Mesothelial cell of epicardium (in vitro differentiated cells): ENCODE results near the gene ZNRD2. TPM values are rescaled to one million over a fixed set of nuclear protein-coding genes. Genes with fewer than 3 reads are reported as not detected.

Experiments
- DNase-seq, 2 experiments: peaks; one replicate each; pipeline ENCODE4 v3.0.0; 2021; ENCODE audit warnings: low spot score in 2 of 2; ENCODE audit not compliant: unreplicated experiment in 2 of 2
- H3K27ac Mint-ChIP-seq: 2 replicates; pipeline ENCODE4 v1.8.0; 2021; ENCODE audit warnings: mixed read lengths
- H3K27me3 Mint-ChIP-seq: 2 replicates; pipeline ENCODE4 v1.8.0; 2021; ENCODE audit warnings: low read depth, mixed read lengths
- H3K36me3 Mint-ChIP-seq: 2 replicates; pipeline ENCODE4 v1.8.0; 2021; ENCODE audit warnings: mixed read lengths
- H3K4me1 Mint-ChIP-seq: 2 replicates; pipeline ENCODE4 v1.8.0; 2021; ENCODE audit warnings: mixed read lengths
- H3K4me3 Mint-ChIP-seq: 2 replicates; pipeline ENCODE4 v1.8.0; 2021; ENCODE audit warnings: mild to moderate bottlenecking, moderate library complexity, mixed read lengths
- H3K9me3 Mint-ChIP-seq: 2 replicates; pipeline ENCODE4 v1.8.0; 2021; ENCODE audit warnings: mixed read lengths
- CTCF ChIP-seq: fragments of 200-600 bp; sonication (generic); IDR thresholded peaks from one replicate; pipeline ENCODE4 v1.5.0; 2021; ENCODE audit warnings: antibody characterized with exemption; ENCODE audit not compliant: unreplicated experiment
- total RNA-seq: library from RNA; stranded (reverse); gene quantifications from 3 replicates; pipeline ENCODE4 v1.2.1, GENCODE V29; 2021

The ZNRD2 gene
- total RNA-seq, 1 donor from 2014 or later = 27.4 TPM

- Mint-ChIP-seq H3K4me1 (peaks cover 15% of the 10 kb centered on the region), H3K27me3 (peaks cover 10% of the 10 kb centered on the region), H3K9me3 (no peaks in the 10 kb centered on the region), H3K36me3 (peaks cover 7% of the 10 kb centered on the region), H3K4me3 (no peak overlapping the region), H3K27ac (no peak overlapping the region)
- no peak for TF ChIP-seq CTCF
- DNase-seq = no peak
These were observed 9.9 kb downstream of the ZNRD2 start for GRCh38 chr11:65580031-65580692.

GRCh38 chr11:65580756-65581155 is 10.5 kb downstream of the ZNRD2 start:
- Mint-ChIP-seq H3K27ac (no peak overlapping the region), H3K9me3 (no peaks in the 10 kb centered on the region), H3K27me3 (peaks cover 7% of the 10 kb centered on the region), H3K4me3 (no peak overlapping the region), H3K4me1 (peaks cover 10% of the 10 kb centered on the region), H3K36me3 (peaks cover 7% of the 10 kb centered on the region)
- no peak for TF ChIP-seq CTCF
- no peak for DNase-seq

GRCh38 chr11:65581928-65582327 is 11.7 kb downstream of the ZNRD2 start:
- H3K27ac Mint-ChIP-seq = no peak overlapping the region
- H3K27me3 Mint-ChIP-seq = peaks cover 5% of the 10 kb centered on the region
- no peaks in the 10 kb centered on the region for H3K9me3 Mint-ChIP-seq
- no peak for DNase-seq
- TF ChIP-seq CTCF = no peak
- H3K4me1 Mint-ChIP-seq = peaks cover 5% of the 10 kb centered on the region
- peaks cover 7% of the 10 kb centered on the region for H3K36me3 Mint-ChIP-seq
- no peak overlapping the region for H3K4me3 Mint-ChIP-seq

- no peak for DNase-seq
- H3K4me3 Mint-ChIP-seq = no peak overlapping the region
- H3K9me3 Mint-ChIP-seq = no peaks in the 10 kb centered on the region
- peaks cover 5% of the 10 kb centered on the region for H3K27me3 Mint-ChIP-seq
- no peak overlapping the region for H3K27ac Mint-ChIP-seq
- TF ChIP-seq CTCF = no peak
- peaks cover 7% of the 10 kb centered on the region for H3K36me3 Mint-ChIP-seq
- peaks cover under 1% of the 10 kb centered on the region for H3K4me1 Mint-ChIP-seq
These were observed 13.3 kb downstream of the ZNRD2 start for GRCh38 chr11:65583589-65583988.

- Mint-ChIP-seq H3K9me3 (no peaks in the 10 kb centered on the region), H3K27me3 (peaks cover 5% of the 10 kb centered on the region), H3K36me3 (peaks cover 7% of the 10 kb centered on the region), H3K4me1 (no peaks in the 10 kb centered on the region), H3K27ac (no peak overlapping the region), H3K4me3 (no peak overlapping the region)
- no peak for TF ChIP-seq CTCF
- DNase-seq = no peak
These were observed 13.8 kb downstream of the ZNRD2 start for GRCh38 chr11:65584106-65584505.

- Mint-ChIP-seq H3K4me3 (no peak overlapping the region), H3K27ac (no peak overlapping the region), H3K36me3 (peaks cover 6% of the 10 kb centered on the region), H3K4me1 (no peaks in the 10 kb centered on the region), H3K27me3 (peaks cover 5% of the 10 kb centered on the region), H3K9me3 (no peaks in the 10 kb centered on the region)
- no peak for TF ChIP-seq CTCF
- no peak for DNase-seq
These were observed 14.5 kb downstream of the ZNRD2 start for GRCh38 chr11:65584723-65585171.
